Esophagus muscularis mucosa (tissue), 4 donors: Measurements from ENCODE around the gene MARVELD1. TPM values are rescaled to one million over a fixed set of nuclear protein-coding genes. Genes with fewer than 3 reads are reported as not detected.

ENCODE experiments used
- DNase-seq: peaks from one replicate; pipeline ENCODE4 v3.0.0-alpha.2; 2017; ENCODE audit errors: extremely low spot score
- H3K27ac ChIP-seq, 4 donors: fragments of 200-600 bp; sonication (generic); replicated peaks in 1 of 4; 1 replicate in 3 of 4; 2 replicates in 1 of 4; pipeline ENCODE4 v1.5.1; 2016 to 2019; ENCODE audit warnings: mild to moderate bottlenecking in 1 of 4
- H3K27me3 ChIP-seq, 4 donors: fragments of 200-600 bp; sonication (generic); one replicate each; pipeline versions ENCODE4 v1.5.1 to v1.6.0; 2016 to 2019
- H3K36me3 ChIP-seq, 4 donors: fragments of 200-600 bp; sonication (generic); one replicate each; pipeline ENCODE4 v1.5.1; 2016 to 2019
- H3K4me1 ChIP-seq, 4 donors: fragments of 200-600 bp; sonication (generic); one replicate each; pipeline ENCODE4 v1.5.1; 2016 to 2019
- H3K4me3 ChIP-seq, 4 donors: fragments of 200-600 bp; sonication (generic); 1 replicate in 2 of 4; 2 replicates in 2 of 4; pipeline ENCODE4 v1.5.1; 2016 to 2019; ENCODE audit warnings: mild to moderate bottlenecking in 4 of 4, moderate library complexity in 1 of 4
- H3K9me3 ChIP-seq, 4 donors: fragments of 200-600 bp; sonication (generic); 1 replicate in 3 of 4; 2 replicates in 1 of 4; pipeline ENCODE4 v1.5.1; 2016 to 2019
- CTCF ChIP-seq, 3 experiments: fragments of 200-600 bp in 2 of 3; fragments of 450-650 bp in 1 of 3; sonication (generic) in 2 of 3; IDR thresholded peaks; one replicate each; pipeline ENCODE4 v1.5.1; 2017 to 2019; ENCODE audit warnings: antibody characterized with exemption in 3 of 3, mild to moderate bottlenecking in 2 of 3, moderate library complexity in 1 of 3
- EP300 ChIP-seq: sonication (generic); formaldehyde crosslinking; IDR thresholded peaks from one replicate; pipeline ENCODE4 v1.6.1; 2017; ENCODE audit warnings: antibody characterized with exemption
- POLR2A ChIP-seq: fragments of 450-650 bp; IDR thresholded peaks from one replicate; pipeline ENCODE4 v1.6.1; 2017; ENCODE audit warnings: antibody characterized with exemption, moderate library complexity, mild to moderate bottlenecking, low read depth
- POLR2AphosphoS5 ChIP-seq, 2 donors: sonication (generic); formaldehyde crosslinking; IDR thresholded peaks; one replicate each; pipeline ENCODE4 v1.6.1; 2017; ENCODE audit warnings: antibody characterized with exemption in 2 of 2
- WGBS: methylation state at CpG from one replicate; pipeline ENCODE4 v1.1.5; 2018; 5-methylcytosine and 5-hydroxymethylcytosine counted together
- intact Hi-C: fragments of 100-400 bp; cut with DNase I; formaldehyde crosslinking; loops from one replicate; pipeline ENCODE4 v1.15.1; 2023
- total RNA-seq, 4 donors: library from RNA; depleted of rRNA; stranded (reverse); fragments of >200 nt; gene quantifications; one replicate each; pipeline versions ENCODE4 v1.1.0 to v1.2.1, GENCODE V29; 2016

Gene MARVELD1
- total RNA-seq, 4 donors from 2014 or later, result 43.4 to 104 (median 73.9) TPM

- intact Hi-C loops, result no loop called here
Measured at GRCh38 chr10:97759158-97759887, 45.8 kb downstream of the MARVELD1 start.

GRCh38 chr10:97759946-97760345 is 46.4 kb downstream of the MARVELD1 start:
- peak overlapping the region in 3 of 4 donors; percentile 15 to 62 (median 28) for H3K27ac ChIP-seq
- DNase-seq, result no peak
- peaks cover 44 to 79% (median 66%) of the 10 kb centered on the region in 4 donors for H3K36me3 ChIP-seq
- H3K4me1 ChIP-seq, result peaks cover 0 to 10% (median 4%) of the 10 kb centered on the region in 4 donors
- H3K27me3 ChIP-seq, result no peaks in the 10 kb centered on the region
- H3K9me3 ChIP-seq, result no peaks in the 10 kb centered on the region
- TF ChIP-seq POLR2A (no peak), EP300 (no peak), POLR2AphosphoS5 (IDR thresholded peaks at IDR 0.05) (no peak), CTCF (IDR thresholded peaks at IDR 0.05) (no peak)
- intact Hi-C loops, result no loop called here
- no peak overlapping the region for H3K4me3 ChIP-seq
- WGBS, result 71% methylated on average over 5 of the region's 5 CpGs

More at GRCh38 chr10:97759158-97759887, 45.8 kb downstream of the MARVELD1 start:
- Histone ChIP-seq H3K9me3 (no peaks in the 10 kb centered on the region), H3K27ac (peak overlapping the region in 2 of 4 donors; percentile 28 to 62), H3K4me1 (peaks cover 0 to 10% (median 4%) of the 10 kb centered on the region in 4 donors), H3K4me3 (no peak overlapping the region), H3K27me3 (no peaks in the 10 kb centered on the region), H3K36me3 (peaks cover 51 to 85% (median 72%) of the 10 kb centered on the region in 4 donors)
- 58% methylated on average over 5 of the region's 5 CpGs for WGBS
- TF ChIP-seq POLR2A (no peak), CTCF (IDR thresholded peaks at IDR 0.05) (peak; percentile 52 to 90 (median 69))
- no peak for DNase-seq

- no peaks in the 10 kb centered on the region for H3K27me3 ChIP-seq
- peak overlapping the region in 3 of 4 donors; percentile 15 to 62 (median 28) for H3K27ac ChIP-seq
- DNase-seq, result no peak
- peaks cover 0 to 10% (median 4%) of the 10 kb centered on the region in 4 donors for H3K4me1 ChIP-seq
- TF ChIP-seq EP300, result no peak
- TF ChIP-seq POLR2A, result no peak
- no peak for TF ChIP-seq POLR2AphosphoS5 (IDR thresholded peaks at IDR 0.05)
- TF ChIP-seq CTCF (IDR thresholded peaks at IDR 0.05), result no peak
- H3K9me3 ChIP-seq, result no peaks in the 10 kb centered on the region
- H3K4me3 ChIP-seq, result no peak overlapping the region
- peaks cover 37 to 72% (median 58%) of the 10 kb centered on the region in 4 donors for H3K36me3 ChIP-seq
- 78% methylated on average over 10 of the region's 11 CpGs for WGBS
- intact Hi-C loops, result no loop called here
Measured at GRCh38 chr10:97760461-97761257, 47.1 kb downstream of the MARVELD1 start.

- no peak overlapping the region for H3K4me3 ChIP-seq
- H3K27me3 ChIP-seq, result no peaks in the 10 kb centered on the region
- H3K4me1 ChIP-seq, result peaks cover 0 to 10% (median 4%) of the 10 kb centered on the region in 4 donors
- peaks cover 30 to 64% (median 51%) of the 10 kb centered on the region in 4 donors for H3K36me3 ChIP-seq
- no peaks in the 10 kb centered on the region for H3K9me3 ChIP-seq
- WGBS, result 93% methylated on average over 7 of the region's 8 CpGs
- TF ChIP-seq POLR2AphosphoS5 (IDR thresholded peaks at IDR 0.05) (no peak), EP300 (no peak), CTCF (IDR thresholded peaks at IDR 0.05) (no peak), POLR2A (no peak)
- peak overlapping the region in 1 of 4 donors; percentile 44 for H3K27ac ChIP-seq
- DNase-seq, result no peak
- intact Hi-C loops, result no loop called here
Measured at GRCh38 chr10:97761331-97761865, 47.9 kb downstream of the MARVELD1 start.
